SK-N-SH treated with all-trans-retinoic acid at 6 μM for 48 hours (cell line): Measurements from ENCODE around the gene HINT2.

ENCODE experiments used
- ATAC-seq: fragments of 200-7000 bp; cut with Tn5 transposase; 3 replicates; pipeline ENCODE4 v1.9.1; 2020; ENCODE audit warnings: mild to moderate bottlenecking, moderate library complexity
- ARNTL ChIP-seq: fragments of 450-650 bp; formaldehyde crosslinking; IDR thresholded peaks from 2 replicates; pipeline ENCODE4 v1.5.0; 2020; ENCODE audit warnings: low read depth, mild to moderate bottlenecking, moderate library complexity, borderline replicate concordance
- BACH2 ChIP-seq: fragments of 250-450 bp; sonication (Bioruptor Pico); IDR thresholded peaks from 2 replicates; pipeline ENCODE4 v1.9.0; 2021; ENCODE audit warnings: mild to moderate bottlenecking, borderline replicate concordance
- CREB5 ChIP-seq: fragments of 250-450 bp; sonication (Bioruptor Pico); IDR thresholded peaks from 2 replicates; pipeline ENCODE4 v1.5.1; 2020; ENCODE audit warnings: low read depth, mild to moderate bottlenecking, moderate library complexity
- CSDC2 ChIP-seq: fragments of 250-450 bp; sonication (Bioruptor Pico); IDR thresholded peaks from 2 replicates; pipeline ENCODE4 v1.5.0; 2020; ENCODE audit warnings: mild to moderate bottlenecking, moderate library complexity
- CSRNP3 ChIP-seq: fragments of 250-450 bp; sonication (Bioruptor Pico); IDR thresholded peaks from 2 replicates; pipeline ENCODE4 v1.5.1; 2021; ENCODE audit warnings: mild to moderate bottlenecking, moderate library complexity
- GLIS3 ChIP-seq: fragments of 250-450 bp; sonication (Bioruptor Pico); IDR thresholded peaks from 2 replicates; pipeline ENCODE4 v1.5.0; 2020; ENCODE audit warnings: mild to moderate bottlenecking, moderate library complexity
- ISL1 ChIP-seq: fragments of 250-450 bp; sonication (Bioruptor Pico); IDR thresholded peaks from 2 replicates; pipeline ENCODE4 v2.1.2; 2022; ENCODE audit warnings: mild to moderate bottlenecking, moderate library complexity
- PATZ1 ChIP-seq: fragments of 250-450 bp; sonication (Bioruptor Pico); IDR thresholded peaks from 2 replicates; pipeline ENCODE4 v1.8.0; 2020; ENCODE audit warnings: mild to moderate bottlenecking, moderate library complexity, borderline replicate concordance
- PPARA ChIP-seq: fragments of 250-450 bp; sonication (Bioruptor Pico); IDR thresholded peaks from 2 replicates; pipeline ENCODE4 v1.5.0; 2020; ENCODE audit warnings: mild to moderate bottlenecking, borderline replicate concordance
- RARB ChIP-seq: fragments of 250-450 bp; sonication (Bioruptor Pico); IDR thresholded peaks from 2 replicates; pipeline ENCODE4 v1.8.0; 2021; ENCODE audit warnings: mild to moderate bottlenecking, moderate library complexity
- SNAI2 ChIP-seq: fragments of 250-450 bp; sonication (Bioruptor Pico); IDR thresholded peaks from 2 replicates; pipeline ENCODE4 v1.5.0; 2020; ENCODE audit warnings: mild to moderate bottlenecking, moderate library complexity
- TCF4 ChIP-seq: fragments of 250-450 bp; sonication (Bioruptor Pico); IDR thresholded peaks from 2 replicates; pipeline ENCODE4 v1.8.0; 2021; ENCODE audit warnings: mild to moderate bottlenecking, moderate library complexity, borderline replicate concordance
- TOX ChIP-seq: fragments of 250-450 bp; sonication (Bioruptor Pico); IDR thresholded peaks from 2 replicates; pipeline ENCODE4 v1.8.0; 2021; ENCODE audit warnings: mild to moderate bottlenecking, moderate library complexity, borderline replicate concordance
- TSHZ2 ChIP-seq: fragments of 250-450 bp; sonication (Bioruptor Pico); IDR thresholded peaks from 2 replicates; pipeline ENCODE4 v1.5.0; 2020; ENCODE audit warnings: mild to moderate bottlenecking, moderate library complexity
- ZC3H10 ChIP-seq: fragments of 250-450 bp; sonication (Bioruptor Pico); IDR thresholded peaks from 2 replicates; pipeline ENCODE4 v1.5.1; 2021; ENCODE audit warnings: mild to moderate bottlenecking, moderate library complexity
- ZFP3 ChIP-seq: fragments of 250-450 bp; sonication (Bioruptor Pico); IDR thresholded peaks from 2 replicates; pipeline ENCODE4 v1.5.0; 2020; ENCODE audit warnings: mild to moderate bottlenecking, moderate library complexity
- ZFP30 ChIP-seq: fragments of 450-650 bp; formaldehyde crosslinking; IDR thresholded peaks from 2 replicates; pipeline ENCODE4 v1.5.0; 2022; ENCODE audit warnings: mild to moderate bottlenecking, moderate library complexity
- ZNF565 ChIP-seq: fragments of 450-650 bp; formaldehyde crosslinking; conservative IDR thresholded peaks from 2 replicates; pipeline ENCODE4 v1.5.0; 2020; ENCODE audit warnings: low read depth, mild to moderate bottlenecking, moderate library complexity
- ZNF70 ChIP-seq: fragments of 450-650 bp; formaldehyde crosslinking; IDR thresholded peaks from 2 replicates; pipeline ENCODE4 v1.5.0; 2020; ENCODE audit warnings: mild to moderate bottlenecking, moderate library complexity
- ZNF8 ChIP-seq: fragments of 450-650 bp; formaldehyde crosslinking; IDR thresholded peaks from 2 replicates; pipeline ENCODE4 v1.5.0; 2020; ENCODE audit warnings: mild to moderate bottlenecking, moderate library complexity

HINT2 gene

GRCh38 chr9:35767458-35767857 lies 47.4 kb downstream of the HINT2 start:
- no peak for ATAC-seq
- TF ChIP-seq PPARA, result no peak
- no peak for TF ChIP-seq GLIS3 (CRISPR knock-in tag)
- TF ChIP-seq, all 23 proteins: peak for 0

- no peak for ATAC-seq
- TF ChIP-seq ZNF8 (no peak), PATZ1 (no peak), ZFP30 (CRISPR knock-in tag) (no peak), ZNF565 (CRISPR knock-in tag) (no peak), ARNTL (CRISPR knock-in tag) (no peak), GLIS3 (CRISPR knock-in tag) (no peak), TSHZ2 (no peak), CREB5 (CRISPR knock-in tag) (no peak), ZNF70 (CRISPR knock-in tag) (no peak), CSDC2 (CRISPR knock-in tag) (no peak), TCF4 (CRISPR knock-in tag) (no peak), ISL1 (no peak), ZFP3 (no peak), RARB (CRISPR knock-in tag) (no peak), ZC3H10 (CRISPR knock-in tag) (no peak)
Observed at GRCh38 chr9:35766997-35767396, 47.8 kb downstream of the HINT2 start.

- ATAC-seq, result no peak
- no peak for TF ChIP-seq ZNF8
- no peak for TF ChIP-seq BACH2 (CRISPR knock-in tag)
- TF ChIP-seq CSRNP3 (CRISPR knock-in tag), result no peak
- TF ChIP-seq TSHZ2, result no peak
- no peak for TF ChIP-seq GLIS3 (CRISPR knock-in tag)
- TF ChIP-seq TOX (CRISPR knock-in tag), result no peak
- no peak for TF ChIP-seq TCF4 (CRISPR knock-in tag)
Observed at GRCh38 chr9:35763803-35764202, 51.0 kb downstream of the HINT2 start.

GRCh38 chr9:35763181-35763580 lies 51.7 kb downstream of the HINT2 start:
- no peak for ATAC-seq
- TF ChIP-seq GLIS3 (CRISPR knock-in tag), result no peak
- TF ChIP-seq PATZ1, result no peak
- TF ChIP-seq SNAI2 (CRISPR knock-in tag), result no peak
- TF ChIP-seq ISL1, result no peak
- TF ChIP-seq ZNF565 (CRISPR knock-in tag), result no peak
- TF ChIP-seq ARNTL (CRISPR knock-in tag), result no peak
- TF ChIP-seq ZC3H10 (CRISPR knock-in tag), result no peak
- no peak for TF ChIP-seq TCF4 (CRISPR knock-in tag)
- TF ChIP-seq CREB5 (CRISPR knock-in tag), result no peak
- no peak for TF ChIP-seq TOX (CRISPR knock-in tag)
